ENCODE data around the gene RNASE11. TPM values are rescaled to one million over a fixed set of nuclear protein-coding genes. Genes with fewer than 3 reads are reported as not detected.
A peak's percentile ranks its signal among the peaks of the same experiment; 100 is the strongest.
"Not testable (repeated sequence)": the region's sequence is repeated elsewhere in the genome, so short reads cannot be mapped to it uniquely, and the experiment has no call there.

Gene RNASE11
- polyA plus RNA-seq, 1 donor = not detected

DNA sequence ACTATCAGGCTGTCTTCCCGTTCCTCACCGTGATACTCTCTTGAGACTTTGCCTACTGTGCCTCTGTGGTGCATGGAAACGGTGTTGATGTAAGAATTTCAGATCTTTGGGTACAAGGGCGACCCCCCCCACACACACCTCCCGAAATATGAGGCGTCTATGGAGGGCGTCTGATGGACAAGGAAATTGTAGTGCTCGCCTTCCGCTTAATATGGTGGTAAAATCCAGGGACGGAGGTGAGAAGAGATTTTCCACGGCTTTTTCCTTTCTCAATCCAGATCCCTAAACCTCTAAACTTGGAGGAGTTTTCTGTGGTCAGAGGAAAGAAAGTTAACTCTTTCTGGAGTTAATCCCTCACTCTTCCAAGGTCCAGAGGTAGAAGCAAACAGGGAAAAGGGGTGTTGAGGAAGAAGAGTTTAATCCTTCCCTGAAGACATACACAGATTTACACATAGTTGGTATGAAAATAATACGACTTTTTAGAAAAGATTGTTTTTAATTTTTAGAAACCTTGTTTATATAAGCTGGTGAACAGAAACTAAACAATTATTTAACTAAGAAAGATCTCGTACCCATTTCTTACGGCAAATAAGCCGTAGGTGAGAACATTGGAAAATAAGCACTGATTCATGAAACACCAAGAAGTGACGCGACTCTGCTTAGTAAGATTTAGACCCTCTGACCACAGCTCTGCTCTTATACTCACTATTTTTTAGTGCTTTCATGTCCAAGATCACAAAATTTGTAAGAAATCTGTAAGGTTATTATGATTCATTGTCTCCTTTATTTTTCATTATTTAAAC is 26.4 kb upstream of the RNASE11 start:
- no peak for DNase-seq

DNA sequence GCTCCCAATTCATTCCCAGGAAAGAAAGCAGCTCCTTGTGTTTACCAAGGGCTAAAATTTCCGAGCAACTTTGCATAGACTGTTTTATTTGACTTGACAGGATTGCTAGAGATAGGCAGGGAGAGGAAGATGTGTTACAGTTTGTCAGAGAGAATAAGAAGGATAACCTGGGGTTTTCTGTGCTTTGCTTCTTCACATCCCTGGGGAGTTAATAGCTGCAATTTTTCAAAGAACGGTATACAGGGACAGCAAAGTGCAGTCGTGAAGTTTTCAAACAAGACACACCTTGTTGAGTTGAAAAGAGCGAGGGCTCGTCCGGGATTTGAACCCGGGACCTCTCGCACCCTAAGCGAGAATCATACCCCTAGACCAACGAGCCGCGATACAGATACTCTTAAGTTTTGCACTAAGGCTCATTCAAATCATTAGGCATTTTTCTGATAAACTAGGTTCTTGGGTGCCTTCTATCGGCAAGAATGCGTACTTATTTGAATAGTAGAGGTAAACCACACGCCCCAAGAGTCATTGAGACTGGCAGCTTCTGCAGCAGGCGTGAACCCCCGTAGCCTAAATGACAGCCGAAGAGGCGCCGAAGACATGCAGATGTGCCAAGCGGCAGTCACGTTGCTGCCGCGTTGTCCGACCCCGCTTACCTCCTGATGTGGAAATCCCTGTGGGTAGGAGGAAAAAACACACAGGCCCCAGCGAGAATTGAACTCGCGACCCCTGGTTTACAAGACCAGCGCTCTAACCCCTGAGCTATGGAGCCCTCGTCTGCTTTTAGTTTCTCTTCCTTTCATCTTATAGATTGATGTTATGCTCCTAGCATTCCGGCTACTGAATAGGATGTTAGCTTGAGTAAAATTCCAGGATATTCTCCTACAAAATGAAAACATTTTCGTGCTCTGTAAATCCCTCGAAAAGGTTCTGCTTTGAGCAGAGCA is 25.6 kb upstream of the RNASE11 start:
- DNase-seq = peak; percentile 95

GRCh38 chr14:20612403-20612802 is 24.6 kb upstream of the RNASE11 start:
- DNase-seq = no peak

DNA sequence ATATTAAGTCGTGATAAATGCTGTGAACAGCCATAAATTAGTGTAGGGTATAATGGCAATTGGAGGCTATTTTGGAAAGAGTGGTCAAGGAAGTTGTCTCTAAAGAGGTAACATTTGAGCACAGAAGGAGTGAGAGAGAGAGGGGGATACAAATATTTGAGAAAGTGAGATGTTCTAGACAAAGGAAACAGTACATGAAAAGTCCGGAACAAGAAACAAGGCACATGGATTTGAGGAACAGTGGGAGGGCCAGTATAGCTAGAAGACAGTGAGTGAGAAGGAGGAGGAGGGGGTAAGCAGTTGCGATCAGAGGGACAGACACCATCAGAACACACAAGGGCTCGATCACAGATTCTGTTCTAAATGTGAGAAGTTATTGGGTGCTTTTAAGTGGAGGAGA is 23.5 kb upstream of the RNASE11 start:
- no peak for DNase-seq

GRCh38 chr14:20610002-20610765 is 22.4 kb upstream of the RNASE11 start:
- no peak for DNase-seq

DNA sequence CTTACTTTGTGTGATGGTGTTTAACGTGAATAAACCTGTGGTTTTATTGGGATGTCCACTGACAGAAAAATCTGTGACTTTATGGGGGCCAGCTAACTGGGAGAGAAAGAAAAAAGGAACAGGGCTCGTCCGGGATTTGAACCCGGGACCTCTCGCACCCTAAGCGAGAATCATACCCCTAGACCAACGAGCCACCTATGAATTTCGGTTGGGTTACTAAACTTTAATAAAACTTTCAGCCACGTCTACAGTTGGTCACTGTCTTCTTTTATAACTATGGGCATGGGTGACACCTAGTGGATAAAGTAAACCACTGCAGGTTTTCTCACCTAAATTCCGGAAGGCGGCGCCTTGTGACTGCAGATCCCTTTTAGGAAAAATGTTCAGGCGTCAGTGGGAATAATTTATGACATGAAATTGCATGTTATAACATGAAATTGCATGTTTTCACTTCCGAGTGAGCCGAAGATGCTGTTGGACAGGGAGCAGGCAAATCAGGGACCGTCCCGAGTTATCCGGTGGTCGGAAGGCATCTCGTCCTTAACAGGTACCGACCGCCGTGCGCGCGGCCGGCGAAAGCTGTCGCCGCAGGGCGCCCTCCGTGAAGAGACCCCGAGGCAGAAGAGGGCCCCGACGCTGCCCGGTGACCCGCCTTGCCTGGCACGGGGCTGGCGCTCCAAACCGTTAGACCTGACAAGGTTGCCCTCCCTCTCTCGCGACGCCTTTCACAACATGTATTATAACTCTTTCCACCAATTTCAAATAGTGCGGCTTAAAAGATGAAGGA is 21.6 kb upstream of the RNASE11 start:
- DNase-seq = peak; percentile 91

GRCh38 chr14:20608383-20609110 is 20.7 kb upstream of the RNASE11 start:
- no peak for DNase-seq

- no peak for DNase-seq
These were observed 19.8 kb upstream of the RNASE11 start for GRCh38 chr14:20607617-20608016.

GRCh38 chr14:20606902-20607242 is 19.1 kb upstream of the RNASE11 start:
- no peak for DNase-seq

DNA sequence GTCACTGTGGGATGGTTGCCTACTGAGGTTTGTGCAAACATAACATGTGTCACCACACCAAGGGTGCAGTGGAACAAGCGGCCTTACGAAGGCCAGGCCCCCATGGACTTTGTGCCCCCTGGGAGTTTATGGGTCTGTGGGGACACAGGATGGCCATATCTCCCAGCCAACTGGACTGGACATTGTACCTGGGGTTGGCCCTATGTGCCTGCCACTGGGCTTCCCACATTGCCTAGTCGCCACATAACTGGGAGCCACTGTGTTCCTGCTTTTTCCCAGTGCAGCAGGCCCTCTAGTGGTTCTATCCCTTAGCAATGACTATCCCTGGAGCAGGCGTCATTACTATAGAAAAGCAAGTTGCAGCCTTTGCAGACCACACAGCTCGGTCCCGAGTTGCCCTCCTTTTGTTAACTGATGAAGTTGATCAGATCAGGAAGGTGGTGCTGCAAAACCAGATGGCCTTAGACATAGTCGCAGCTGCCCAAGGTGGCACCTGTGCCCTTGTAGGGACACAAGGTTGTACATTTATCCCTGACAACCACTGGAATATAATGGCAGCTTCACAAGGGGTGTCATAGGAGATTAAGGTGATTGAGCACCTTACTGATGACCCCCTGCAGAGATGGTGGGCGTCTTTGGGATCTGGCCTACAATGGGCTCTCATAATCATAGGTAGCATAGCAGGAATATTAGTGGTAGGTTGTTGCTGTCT is 18.5 kb upstream of the RNASE11 start:
- DNase-seq = no peak

DNA sequence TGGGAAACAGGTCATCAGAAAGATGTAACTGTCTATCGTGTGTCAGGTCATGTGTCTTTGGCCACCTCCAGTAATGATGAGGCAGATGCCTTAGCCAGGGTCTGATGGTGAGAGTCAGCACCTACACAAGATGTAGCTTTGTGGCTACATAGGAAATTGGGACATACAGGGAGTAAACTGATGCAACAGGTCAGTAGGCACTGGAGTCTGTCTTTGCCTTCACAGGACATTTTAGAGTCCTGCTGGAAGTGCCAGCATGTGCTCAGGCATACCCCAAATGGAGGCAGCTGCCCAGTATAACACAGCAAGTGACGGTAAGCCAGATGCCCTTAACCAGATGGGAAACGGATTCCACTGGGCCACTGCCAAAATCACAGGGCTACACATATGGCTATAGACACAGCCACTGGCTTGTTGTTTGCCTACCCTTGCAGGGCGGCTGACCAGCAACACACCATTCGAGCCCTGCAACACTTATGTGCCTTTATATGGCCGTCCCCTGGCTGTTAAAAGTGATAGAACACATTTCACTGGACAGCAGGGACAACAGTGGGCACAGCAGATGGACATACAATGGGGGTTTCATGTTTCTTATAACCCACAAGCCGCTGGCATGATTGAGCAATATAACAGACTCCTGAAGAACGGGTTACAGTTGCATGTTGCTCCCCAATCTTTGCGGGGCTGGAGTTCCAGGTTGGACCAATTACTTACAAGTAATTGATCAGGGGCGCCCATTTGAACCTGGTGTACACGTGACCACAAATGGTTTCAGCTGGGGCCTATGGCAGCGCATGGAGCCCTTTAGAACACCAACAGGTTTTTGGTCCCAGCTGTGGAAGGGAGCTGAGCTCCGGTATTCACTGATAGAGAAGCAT is 16.3 kb upstream of the RNASE11 start:
- no peak for DNase-seq

DNA sequence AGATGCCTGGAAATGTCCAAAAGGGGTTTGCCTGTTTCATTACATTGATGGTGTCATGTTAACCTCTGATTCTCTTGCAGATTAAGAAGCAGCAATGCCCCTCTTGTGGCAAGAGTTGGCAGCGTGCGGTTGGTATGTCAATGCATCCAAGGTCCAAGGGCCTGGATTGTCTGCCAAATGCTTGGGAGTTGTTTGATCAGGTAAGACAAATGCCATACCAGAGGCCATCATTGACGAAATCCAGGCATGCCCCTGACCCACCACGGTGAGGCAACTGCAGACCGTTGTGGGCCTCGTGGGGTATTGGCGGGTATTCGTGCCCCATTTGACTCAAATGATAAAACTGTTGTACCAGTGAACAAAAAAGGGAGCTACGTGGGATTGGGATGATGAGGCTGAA is 14.8 kb upstream of the RNASE11 start:
- no peak for DNase-seq

GRCh38 chr14:20601522-20601921 is 13.7 kb upstream of the RNASE11 start:
- no peak for DNase-seq

DNA sequence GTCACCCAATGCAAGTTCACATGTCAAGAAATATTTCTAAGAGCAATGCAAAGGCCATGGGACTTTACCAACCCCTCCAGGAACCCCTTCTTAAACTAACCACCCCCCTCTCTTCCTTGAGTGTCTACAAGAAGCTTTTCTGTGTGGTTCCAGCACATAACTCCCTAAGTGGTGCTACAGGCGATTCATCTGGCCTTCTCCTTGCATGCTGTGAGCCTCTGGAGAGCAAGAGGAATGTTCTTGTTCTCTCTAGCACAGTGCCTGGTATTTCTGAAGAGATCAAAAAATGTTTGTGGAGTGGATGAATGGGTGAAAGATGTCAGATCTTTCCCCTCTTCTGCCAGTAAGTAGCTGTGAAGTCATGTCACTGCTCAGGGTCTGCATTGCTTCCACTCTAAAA is 9.3 kb upstream of the RNASE11 start:
- no peak for DNase-seq

- DNase-seq = not testable (repeated sequence)
These were observed 7.9 kb upstream of the RNASE11 start for GRCh38 chr14:20595726-20596125.

DNA sequence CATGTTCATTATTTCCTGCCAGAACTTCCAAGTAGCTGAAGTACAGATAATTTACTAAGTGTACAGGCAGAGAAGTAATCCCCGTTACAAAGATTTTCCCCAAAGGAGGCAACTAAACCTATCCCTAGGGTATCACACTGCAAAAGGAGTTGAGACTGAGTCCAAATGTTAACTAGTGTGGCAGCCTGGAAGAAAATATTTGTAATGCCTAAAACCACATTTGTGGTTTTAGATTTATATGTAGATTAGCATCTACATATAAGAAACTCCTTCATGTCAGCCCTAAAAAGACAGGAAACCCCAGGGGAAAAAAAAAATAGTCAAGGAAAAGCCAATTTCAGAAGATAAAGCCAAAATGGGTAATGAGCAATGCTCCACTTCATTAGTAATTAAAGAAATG is 4.8 kb upstream of the RNASE11 start:
- DNase-seq = no peak

DNA sequence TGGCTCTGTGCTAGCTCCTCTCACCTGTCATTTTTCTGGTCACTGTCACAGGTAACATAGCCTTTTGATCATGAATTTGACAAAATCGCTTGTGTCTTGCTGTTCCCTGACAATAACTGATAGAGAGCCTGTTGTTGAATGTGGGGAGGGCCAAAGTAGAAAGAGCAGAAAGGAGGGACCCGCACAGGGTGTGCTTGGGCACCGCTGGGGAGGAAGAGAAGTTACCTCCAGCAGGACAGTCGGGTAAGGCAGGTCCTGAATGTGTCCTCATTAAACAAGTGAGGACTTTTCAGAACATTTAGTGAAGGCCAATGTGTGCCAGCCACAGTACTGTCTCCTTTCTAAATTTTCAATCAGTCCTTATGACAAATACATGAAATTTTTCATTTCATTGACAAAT is 3.4 kb upstream of the RNASE11 start, which contains the start of gene RNASE12:
Gene RNASE12, minus strand, starts transcription at position 142 of the 400 bp plus-strand sequence. CDS start 653 bp downstream, outside the sequence.
- no peak for DNase-seq

DNA sequence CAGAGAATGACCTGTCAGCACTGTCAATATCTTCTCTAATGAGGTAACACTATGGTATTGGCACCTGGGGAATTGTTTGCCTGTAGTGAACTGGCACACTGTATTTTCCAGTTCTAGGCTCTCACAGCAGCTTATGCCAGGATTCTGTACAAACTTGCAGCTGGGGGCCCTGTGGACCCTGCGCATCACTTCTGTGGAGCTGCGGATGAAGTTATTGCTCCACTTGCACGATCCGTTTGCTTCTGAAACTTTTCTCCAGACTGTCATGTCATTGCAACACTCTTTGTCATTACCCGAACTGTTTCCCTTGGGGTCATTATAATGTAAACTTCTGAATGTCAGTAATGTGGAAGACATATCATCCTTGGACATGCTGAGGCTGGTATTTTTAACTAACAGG is 3.9 kb downstream of the RNASE11 start:
- DNase-seq = no peak

DNA sequence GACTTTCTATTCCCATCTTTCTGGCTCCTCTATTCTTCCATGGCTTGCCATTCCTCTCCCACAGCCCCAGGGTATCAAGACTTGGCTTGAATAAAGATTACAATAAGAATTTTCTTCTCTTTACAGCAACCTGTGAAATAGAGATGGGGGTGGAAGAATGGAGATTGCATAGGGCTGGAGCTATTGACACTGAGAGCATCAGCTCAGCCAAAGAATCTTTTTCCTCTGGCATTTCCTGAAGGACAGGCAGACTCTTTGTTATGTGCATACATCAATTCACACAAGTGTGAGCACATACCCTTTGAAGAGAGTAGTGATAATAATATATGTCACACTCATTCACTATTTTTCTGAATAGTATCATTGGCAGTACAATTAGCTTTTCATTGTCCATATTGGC is 4.7 kb downstream of the RNASE11 start:
- DNase-seq = no peak

Measured in left kidney (tissue), 2 donors.